ENCODE results near the gene NTM.
A peak's percentile ranks its signal among the peaks of the same experiment; 100 is the strongest.
"Not testable (repeated sequence)": the region's sequence is repeated elsewhere in the genome, so short reads cannot be mapped to it uniquely, and the experiment has no call there.

Gene NTM

DNA sequence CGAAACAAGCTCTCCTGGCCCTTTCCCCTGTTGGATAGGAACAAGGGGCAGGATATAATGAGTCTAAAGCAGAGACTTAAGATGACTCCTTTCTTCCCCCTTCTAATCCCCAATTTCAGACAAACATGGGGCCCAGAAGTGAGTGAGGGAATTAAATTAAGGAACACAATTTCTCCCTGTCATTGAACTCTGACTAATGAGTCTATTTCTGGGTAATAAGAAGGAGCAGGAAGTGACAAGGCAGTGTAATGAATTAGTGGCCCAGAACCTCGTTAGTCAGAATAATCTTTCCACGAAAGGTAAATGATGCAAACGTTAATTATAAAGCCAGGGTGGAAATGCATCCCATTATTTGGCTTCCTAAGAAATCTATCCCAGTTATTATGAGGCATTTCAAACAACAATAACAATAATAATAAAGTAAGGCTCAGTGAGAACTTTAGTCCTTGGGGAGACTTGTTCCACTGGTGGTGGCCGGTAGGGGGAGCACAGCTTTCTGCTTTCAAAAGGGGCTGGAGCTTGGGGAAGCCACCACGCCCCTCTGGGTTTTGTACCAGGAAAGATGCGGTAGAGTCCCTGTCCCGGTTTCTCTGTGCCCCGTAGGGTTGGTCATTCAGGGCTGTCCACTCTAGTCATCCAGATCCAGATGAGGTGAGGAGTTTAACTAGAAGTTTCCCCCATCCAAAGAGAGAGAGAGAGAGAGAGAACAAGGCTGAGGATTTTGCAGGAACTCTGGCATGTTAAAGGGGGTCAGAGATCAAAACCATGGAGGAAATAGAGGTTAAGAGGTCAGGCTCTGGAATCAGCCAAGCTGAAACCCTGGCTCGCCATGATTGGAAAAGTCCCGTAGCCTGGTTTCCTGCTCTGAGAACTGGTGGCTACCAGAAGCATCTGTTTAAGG, 298.3 kb downstream of the NTM start:
- DNase-seq (ENCODE audit: low read depth): peak; percentile 5

DNA sequence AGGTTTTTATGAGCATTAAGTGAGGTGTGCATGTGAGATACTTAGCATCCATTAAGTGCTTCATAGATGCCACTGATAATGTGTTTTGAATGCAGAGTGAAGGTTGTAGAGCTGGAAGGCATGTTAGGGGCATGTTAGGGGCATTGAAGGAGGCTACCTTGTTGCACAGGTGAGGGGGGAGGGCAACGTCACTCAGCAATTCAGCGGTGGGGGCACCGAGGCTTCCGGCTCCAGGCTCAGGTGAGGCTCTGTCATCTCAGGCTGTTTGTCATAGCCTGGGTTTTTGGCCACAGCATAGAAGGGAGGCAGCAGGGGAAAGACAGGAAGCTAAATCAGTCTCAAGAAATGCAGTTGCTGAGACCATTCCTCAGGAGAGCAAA, 299.0 kb downstream of the NTM start:
- no peak for DNase-seq (ENCODE audit: low read depth)

- no peak for DNase-seq (ENCODE audit: low read depth)
Measured at GRCh38 chr11:131670876-131671275, 300.5 kb downstream of the NTM start.

DNA sequence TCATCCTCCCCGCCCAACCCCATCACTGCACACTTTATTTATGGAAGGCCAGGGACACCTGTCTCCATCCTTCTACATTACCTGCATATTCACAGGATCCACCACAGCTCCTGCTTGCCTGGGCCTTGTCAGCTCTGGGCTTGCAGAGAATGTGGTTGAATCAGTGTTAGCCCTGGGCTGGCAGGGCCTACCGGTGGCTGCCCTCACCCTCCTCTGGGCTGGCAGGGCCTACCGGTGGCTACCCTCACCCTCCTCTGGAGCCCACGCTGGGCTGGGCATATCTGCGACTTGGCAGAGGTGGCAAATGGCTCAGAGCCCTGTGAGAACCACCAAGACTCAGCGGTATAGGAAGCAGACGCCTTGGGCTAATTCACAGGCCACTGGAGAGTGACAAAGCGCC, 300.9 kb downstream of the NTM start:
- DNase-seq (ENCODE audit: low read depth): no peak

GRCh38 chr11:131671734-131672133, 301.3 kb downstream of the NTM start:
- no peak for DNase-seq (ENCODE audit: low read depth)

DNA sequence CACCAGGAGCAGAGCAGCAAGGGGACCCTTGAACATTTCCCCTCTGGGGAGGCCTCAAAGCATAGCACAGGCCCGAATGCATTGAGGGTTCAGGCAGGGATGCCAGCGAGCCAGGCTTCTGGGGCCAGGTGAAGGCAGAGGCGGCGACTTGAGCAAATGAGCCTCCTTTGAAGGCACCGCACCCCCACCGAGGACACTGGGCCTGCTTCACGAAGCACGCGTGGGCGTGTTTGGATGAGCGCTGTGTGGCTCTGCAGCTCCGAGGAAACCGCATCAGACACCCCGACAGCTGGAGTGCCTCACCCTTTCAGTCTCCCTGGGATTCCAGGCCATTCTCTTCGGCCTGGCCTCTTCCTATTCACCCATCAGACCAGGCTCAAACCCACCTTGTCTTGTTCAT, 301.8 kb downstream of the NTM start:
- DNase-seq (ENCODE audit: low read depth): no peak

GRCh38 chr11:131674051-131674755, 303.8 kb downstream of the NTM start:
- peak; percentile 36 for DNase-seq (ENCODE audit: low read depth)

GRCh38 chr11:131675121-131675888, 304.9 kb downstream of the NTM start:
- no peak for DNase-seq (ENCODE audit: low read depth)

DNA sequence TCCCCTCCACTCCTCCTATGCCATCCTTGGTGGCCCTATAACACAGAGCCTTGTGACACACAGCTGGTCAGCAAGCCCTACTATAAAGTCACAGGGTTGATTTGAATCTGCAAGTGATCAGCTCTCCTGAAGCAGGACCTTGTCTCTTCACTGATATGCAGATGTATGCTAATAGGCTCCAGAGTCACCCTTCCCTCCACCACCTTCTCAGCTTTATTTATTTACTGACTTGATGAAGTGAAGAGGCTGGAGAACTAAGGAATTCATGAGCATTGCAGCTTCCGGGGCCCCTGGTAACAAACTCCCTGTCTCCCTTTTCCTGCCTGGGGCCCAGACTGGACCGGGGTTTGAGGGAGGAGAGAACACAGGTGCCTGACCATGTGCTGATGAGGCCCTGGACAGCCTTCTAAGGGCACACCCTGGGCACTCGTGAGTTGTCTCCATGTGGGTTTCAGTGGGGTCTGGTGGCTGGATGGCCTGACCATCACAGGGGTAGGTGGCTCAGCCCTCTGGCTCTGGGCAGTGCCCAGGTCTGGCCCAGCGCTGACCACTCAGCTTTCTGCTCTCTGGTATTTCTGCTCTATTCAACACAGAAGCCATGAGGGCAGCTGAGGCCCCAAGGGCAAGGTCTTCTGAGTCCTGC, 307.5 kb downstream of the NTM start:
- no peak for DNase-seq (ENCODE audit: low read depth)

DNA sequence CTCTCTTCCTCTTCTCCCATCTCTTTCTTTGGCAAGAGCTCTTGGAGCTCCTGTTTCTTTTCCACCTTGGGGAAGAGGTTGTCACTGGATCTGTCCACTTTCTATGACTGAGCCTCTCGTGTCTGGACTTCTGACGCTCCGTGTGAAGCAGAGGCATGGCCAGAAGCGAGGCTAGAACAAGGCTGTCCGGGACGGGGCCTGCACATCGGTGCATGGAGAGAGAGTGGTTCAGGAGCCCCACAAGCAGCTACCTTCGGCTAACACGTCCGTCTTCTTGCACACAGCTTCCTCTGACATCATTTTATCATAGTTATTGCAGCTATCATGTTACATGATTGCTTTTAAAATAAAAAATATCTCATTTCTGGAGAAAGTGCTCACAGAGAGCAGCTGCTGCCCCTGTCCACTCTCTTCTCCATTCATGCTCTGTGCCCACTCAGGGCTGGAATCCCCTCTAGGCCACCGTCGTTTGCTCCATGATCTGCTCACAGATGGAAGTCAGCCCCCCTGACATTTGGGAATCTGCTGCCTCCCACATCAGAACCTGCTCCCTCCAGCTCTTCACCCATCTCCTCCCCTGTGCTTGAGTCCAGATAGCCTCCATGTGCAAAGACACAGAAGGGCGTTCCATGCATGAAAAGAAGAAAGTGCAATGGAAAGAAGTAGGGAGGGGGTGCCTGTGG, 308.4 kb downstream of the NTM start:
- no peak for DNase-seq (ENCODE audit: low read depth)

DNA sequence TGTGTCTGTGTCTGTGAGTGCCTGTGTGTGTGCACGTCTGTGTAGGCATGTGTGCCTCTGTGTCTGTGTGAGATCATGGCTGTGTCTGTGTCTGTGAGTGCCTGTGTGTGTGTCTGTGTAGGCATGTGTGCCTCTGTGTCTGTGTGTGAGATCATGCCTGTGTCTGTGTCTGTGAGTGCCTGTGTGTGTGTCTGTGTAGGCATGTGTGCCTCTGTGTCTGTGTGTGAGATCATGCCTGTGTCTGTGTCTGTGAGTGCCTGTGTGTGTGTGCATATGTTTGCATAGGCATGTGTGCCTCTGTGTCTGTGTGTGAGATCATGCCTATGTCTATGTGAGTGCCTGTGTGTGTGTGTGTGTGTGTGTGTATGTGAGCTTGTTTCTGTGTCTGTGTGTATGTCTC, 310.0 kb downstream of the NTM start:
- DNase-seq (ENCODE audit: low read depth): not testable (repeated sequence)

- DNase-seq (ENCODE audit: low read depth): no peak
Measured at GRCh38 chr11:131681920-131682319, 311.5 kb downstream of the NTM start.

DNA sequence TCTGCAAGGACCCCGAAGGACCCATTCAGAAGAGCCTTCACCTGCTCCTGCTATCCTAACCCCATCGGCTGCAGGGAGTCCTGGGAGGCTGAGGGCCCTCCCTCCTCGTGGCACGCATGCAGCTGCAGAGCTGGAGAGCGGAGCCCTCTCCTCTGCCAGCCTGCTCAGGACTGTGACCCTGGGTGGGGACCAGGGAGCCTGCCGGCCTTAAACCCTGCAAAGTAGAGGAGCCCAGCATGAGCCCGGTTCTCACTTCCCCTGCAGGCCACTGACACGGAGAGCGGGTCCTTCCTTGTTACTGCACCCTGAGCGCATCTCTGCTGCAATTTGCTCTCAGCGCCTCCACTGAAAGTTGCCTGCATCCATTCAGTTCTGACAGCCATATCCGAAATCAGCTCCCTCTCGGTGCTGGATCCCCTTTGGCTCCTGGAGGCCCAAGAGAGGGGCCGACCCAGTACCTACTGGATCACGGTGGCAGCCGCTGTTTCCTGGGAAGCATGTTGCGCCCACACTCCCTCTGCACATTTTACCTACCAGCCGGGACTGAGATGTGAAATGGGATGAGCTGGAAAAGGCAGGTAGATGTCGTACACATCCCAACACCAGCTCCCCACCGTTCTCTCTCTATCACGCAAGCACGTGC, 312.1 kb downstream of the NTM start:
- no peak for DNase-seq (ENCODE audit: low read depth)

GRCh38 chr11:131683131-131683530, 312.7 kb downstream of the NTM start:
- no peak for DNase-seq (ENCODE audit: low read depth)

GRCh38 chr11:131683666-131684065, 313.3 kb downstream of the NTM start:
- DNase-seq (ENCODE audit: low read depth): no peak

GRCh38 chr11:131684111-131685060, 314.0 kb downstream of the NTM start:
- no peak for DNase-seq (ENCODE audit: low read depth)

DNA sequence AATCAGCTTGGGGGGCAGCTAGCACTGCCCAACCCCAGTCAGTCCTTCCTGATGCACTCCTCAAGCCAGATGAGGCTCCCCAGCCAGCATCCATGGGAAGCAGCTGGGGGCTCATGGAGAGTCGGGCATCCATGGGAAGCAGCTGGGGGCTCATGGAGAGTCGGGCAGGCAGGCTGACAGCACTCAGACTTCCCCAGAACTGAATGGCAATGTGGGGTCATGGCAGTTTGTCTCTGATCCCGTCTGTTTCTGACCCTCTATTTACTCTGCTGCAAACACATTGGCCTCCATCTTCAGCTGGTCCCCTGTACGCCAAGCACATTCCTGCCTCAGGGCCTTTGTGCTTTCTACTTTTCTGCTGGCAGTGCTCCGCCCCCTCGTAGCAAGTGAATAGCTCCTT, 314.8 kb downstream of the NTM start:
- no peak for DNase-seq (ENCODE audit: low read depth)

DNA sequence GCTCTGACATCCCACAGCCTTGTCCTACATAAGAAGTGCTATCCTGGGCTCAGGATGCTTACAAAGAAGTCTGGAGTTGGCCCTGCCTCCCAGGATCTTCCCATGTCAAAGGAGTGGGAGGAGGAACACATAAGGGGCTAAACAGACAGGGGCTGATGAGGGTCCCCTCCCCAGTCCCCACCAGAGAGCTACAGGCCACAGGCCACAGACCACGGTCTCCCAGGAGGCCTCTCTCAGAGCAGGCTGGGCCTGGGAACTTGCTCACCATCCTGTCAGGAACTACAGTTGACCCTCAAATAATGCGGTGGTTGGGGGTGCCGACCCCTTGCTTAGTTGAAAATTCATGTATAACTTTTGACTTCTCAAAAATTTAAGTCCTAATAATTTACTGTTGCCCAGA, 315.5 kb downstream of the NTM start:
- no peak for DNase-seq (ENCODE audit: low read depth)

GRCh38 chr11:131686836-131687235, 316.4 kb downstream of the NTM start:
- no peak for DNase-seq (ENCODE audit: low read depth)
